ENCODE results near the gene KAZN. TPM values are rescaled to one million over a fixed set of nuclear protein-coding genes. Genes with fewer than 3 reads are reported as not detected.
"Not testable (repeated sequence)": the region's sequence is repeated elsewhere in the genome, so short reads cannot be mapped to it uniquely, and the experiment has no call there.

KAZN gene
- total RNA-seq, 6 experiments from 2014 or later, result 13.1 to 22.3 (median 20.7) TPM

- peaks cover 48% of the 10 kb centered on the region for H3K9me3 Mint-ChIP-seq
- no peaks in the 10 kb centered on the region for H3K4me1 Mint-ChIP-seq (ENCODE audit: low read depth)
- no peak overlapping the region for H3K4me3 Mint-ChIP-seq
- no peaks in the 10 kb centered on the region; the same call in 1 of the 2 replicates for H3K27me3 Mint-ChIP-seq (ENCODE audit: insufficient read depth)
- H3K36me3 Mint-ChIP-seq (ENCODE audit: low read depth), result peaks cover 8% of the 10 kb centered on the region; the same call in 1 of the 2 replicates
- no peak overlapping the region for H3K27ac Mint-ChIP-seq
- DNase-seq, result no peak
- no peak for TF ChIP-seq CTCF (IDR thresholded peaks at IDR 0.05)
These were observed 21.2 kb upstream of the KAZN start for GRCh38 chr1:14577261-14577660.

DNA sequence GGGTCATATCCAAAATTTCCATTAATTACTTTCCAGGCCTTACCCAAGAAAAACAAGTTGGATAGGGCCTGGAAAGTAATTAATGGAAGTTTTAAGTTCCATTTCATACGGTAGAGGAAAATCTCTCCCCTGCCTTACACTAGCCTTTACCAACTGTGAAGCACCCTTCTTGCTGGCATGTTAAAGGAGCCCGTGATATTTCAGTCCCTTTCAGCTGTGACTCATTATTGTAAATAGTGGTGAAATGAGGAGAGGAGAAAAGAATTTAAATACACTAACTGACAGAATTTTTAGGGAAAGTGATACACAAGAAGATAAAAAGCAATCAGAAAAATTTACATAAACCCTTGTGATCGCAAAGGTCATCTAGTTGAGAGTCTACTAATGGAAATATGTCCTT, 20.3 kb upstream of the KAZN start:
- no peak for DNase-seq
- TF ChIP-seq CTCF (IDR thresholded peaks at IDR 0.05), result no peak
- no peaks in the 10 kb centered on the region; the same call in 1 of the 2 replicates for H3K27me3 Mint-ChIP-seq (ENCODE audit: insufficient read depth)
- peaks cover 49% of the 10 kb centered on the region for H3K9me3 Mint-ChIP-seq
- H3K36me3 Mint-ChIP-seq (ENCODE audit: low read depth), result peaks cover 8% of the 10 kb centered on the region; the same call in 1 of the 2 replicates
- no peak overlapping the region for H3K27ac Mint-ChIP-seq
- H3K4me3 Mint-ChIP-seq, result no peak overlapping the region
- H3K4me1 Mint-ChIP-seq (ENCODE audit: low read depth), result no peaks in the 10 kb centered on the region

- not testable (repeated sequence) for H3K4me1 Mint-ChIP-seq (ENCODE audit: low read depth); H3K4me3 Mint-ChIP-seq; H3K27me3 Mint-ChIP-seq (ENCODE audit: insufficient read depth); H3K36me3 Mint-ChIP-seq (ENCODE audit: low read depth); DNase-seq; H3K27ac Mint-ChIP-seq
- peaks cover 59% of the 10 kb centered on the region for H3K9me3 Mint-ChIP-seq
These were observed 18.2 kb upstream of the KAZN start for GRCh38 chr1:14580295-14580694.

GRCh38 chr1:14580986-14581385, 17.5 kb upstream of the KAZN start:
- no peak for TF ChIP-seq CTCF (IDR thresholded peaks at IDR 0.05)
- H3K4me1 Mint-ChIP-seq (ENCODE audit: low read depth), result no peaks in the 10 kb centered on the region
- DNase-seq, result no peak
- no peak overlapping the region for H3K4me3 Mint-ChIP-seq
- H3K9me3 Mint-ChIP-seq, result peaks cover 62% of the 10 kb centered on the region
- peaks cover 8% of the 10 kb centered on the region for H3K36me3 Mint-ChIP-seq (ENCODE audit: low read depth)
- H3K27me3 Mint-ChIP-seq (ENCODE audit: insufficient read depth), result no peaks in the 10 kb centered on the region; the same call in 1 of the 2 replicates
- no peak overlapping the region for H3K27ac Mint-ChIP-seq

GRCh38 chr1:14583788-14584187, 14.7 kb upstream of the KAZN start:
- no peak for TF ChIP-seq CTCF (IDR thresholded peaks at IDR 0.05)
- Mint-ChIP-seq H3K36me3 (ENCODE audit: low read depth) (peaks cover 8% of the 10 kb centered on the region), H3K4me1 (ENCODE audit: low read depth) (no peaks in the 10 kb centered on the region), H3K4me3 (no peak overlapping the region), H3K27ac (no peak overlapping the region), H3K9me3 (peaks cover 76% of the 10 kb centered on the region), H3K27me3 (ENCODE audit: insufficient read depth) (no peaks in the 10 kb centered on the region; the same call in none of the 2 replicates)
- no peak for DNase-seq

- no peak for DNase-seq
- H3K9me3 Mint-ChIP-seq, result peaks cover 80% of the 10 kb centered on the region
- H3K4me1 Mint-ChIP-seq (ENCODE audit: low read depth), result no peaks in the 10 kb centered on the region
- TF ChIP-seq CTCF (IDR thresholded peaks at IDR 0.05), result no peak
- H3K27ac Mint-ChIP-seq, result no peak overlapping the region
- no peaks in the 10 kb centered on the region; the same call in 1 of the 2 replicates for H3K27me3 Mint-ChIP-seq (ENCODE audit: insufficient read depth)
- H3K36me3 Mint-ChIP-seq (ENCODE audit: low read depth), result peaks cover 8% of the 10 kb centered on the region
- no peak overlapping the region for H3K4me3 Mint-ChIP-seq
These were observed 12.8 kb upstream of the KAZN start for GRCh38 chr1:14585728-14586127.

Measured in HFFc6 (cell line).